Activated CD4-positive, alpha-beta T cell treated with anti-CD3 and anti-CD28 coated beads, Interleukin-2, Interleukin-6, amounts not matched to agents 100 ng/mL and 50 ng/mL, durations not matched to agents 16 hours and 8 hours (primary cell): Measurements from ENCODE around the gene BCL2.

Source experiments
- DNase-seq: peaks from one replicate; pipeline ENCODE4 v3.0.0-alpha.2; 2020

BCL2 gene

GRCh38 chr18:63074981-63075404 lies 244.6 kb downstream of the BCL2 start:
- DNase-seq: peak; percentile 71

DNA sequence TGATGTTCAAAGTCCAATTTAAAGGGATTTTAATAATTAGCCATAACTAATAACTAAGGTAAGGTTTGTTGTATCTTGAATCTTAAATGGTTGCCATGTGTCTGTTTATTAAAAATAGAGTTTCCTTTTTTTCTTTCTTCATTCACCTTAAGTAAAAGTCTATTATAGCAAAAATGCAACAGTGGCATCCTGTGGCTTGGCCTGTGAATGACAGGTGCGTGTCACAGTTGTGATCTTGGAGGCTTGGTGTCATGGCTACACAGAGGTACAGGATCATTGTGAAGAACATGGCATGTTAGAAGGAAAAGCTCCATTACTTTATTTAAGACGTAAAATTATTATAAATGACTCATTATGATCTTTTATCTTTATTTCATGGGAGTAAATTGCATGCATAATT lies 246.1 kb downstream of the BCL2 start:
- peak; percentile 35 for DNase-seq
